ENCODE results near the gene DMD. TPM values are rescaled to one million over a fixed set of nuclear protein-coding genes. Genes with fewer than 3 reads are reported as not detected.

DMD gene
- polyA plus RNA-seq, 2 of the 4 experiments (the other 2 are of a cell fraction): 0.03 TPM; not detected in 1

- ChIA-PET CTCF (interaction anchor here (1.5 to 1.9 kb wide), 2 partner anchors 10 to 625 kb away, joined by 4 to 7 read pairs; no protein-coding TSS in a partner anchor), POLR2A (no interaction called here)
- no peak overlapping the region for H3K4me3 ChIP-seq
- 43% methylated on average over 2 of the region's 2 CpGs for WGBS (ENCODE audit: missing lambda C conversion rate)
- no peak for TF ChIP-seq CBX2 (IDR thresholded peaks at IDR 0.05; ENCODE audit: borderline replicate concordance, low read depth)
- no peak for TF ChIP-seq RAD21 (conservative IDR thresholded peaks at IDR 0.05 in 1 of 2, IDR thresholded peaks at IDR 0.05 in 1 of 2)
- TF ChIP-seq EHMT2 (IDR thresholded peaks at IDR 0.05; ENCODE audit: low read depth): no peak
- TF ChIP-seq HOXB5 (CRISPR knock-in tag; IDR thresholded peaks at IDR 0.05): no peak
- TF ChIP-seq ZSCAN20 (CRISPR knock-in tag; IDR thresholded peaks at IDR 0.05): no peak
- no peak for TF ChIP-seq FOXS1 (CRISPR knock-in tag; IDR thresholded peaks at IDR 0.05)
- TF ChIP-seq TP53 (CRISPR knock-in tag; IDR thresholded peaks at IDR 0.05): no peak
- no peak for TF ChIP-seq HDAC2 (IDR thresholded peaks at IDR 0.05)
- TF ChIP-seq MAX (IDR thresholded peaks at IDR 0.05): no peak
- TF ChIP-seq HEYL (CRISPR knock-in tag; IDR thresholded peaks at IDR 0.05): no peak
- TF ChIP-seq CBX8 (IDR thresholded peaks at IDR 0.05): no peak
- no peak for TF ChIP-seq MAFK (IDR thresholded peaks at IDR 0.05; ENCODE audit: partially characterized antibody)
- no peak for TF ChIP-seq ATOH8 (CRISPR knock-in tag; IDR thresholded peaks at IDR 0.05; ENCODE audit: low read depth)
- TF ChIP-seq MYC (IDR thresholded peaks at IDR 0.05; ENCODE audit: borderline replicate concordance, low read length): no peak
- no peak for TF ChIP-seq CHD4 (IDR thresholded peaks at IDR 0.05; ENCODE audit: borderline replicate concordance)
- no peak for TF ChIP-seq CHD2 (IDR thresholded peaks at IDR 0.05; ENCODE audit: low read length, partially characterized antibody)
- no peak overlapping the region for H3K27ac ChIP-seq
- no peak for FAIRE-seq
- no peak for DNase-seq (ENCODE audit: low read depth in 1 of 2, low spot score in 1 of 2)
- no peaks in the 10 kb centered on the region for H3K9me3 ChIP-seq
- H3K4me1 ChIP-seq: no peaks in the 10 kb centered on the region
- no peak overlapping the region for H3K4me2 ChIP-seq
- ATAC-seq: no peak
Measured at GRCh38 chrX:31661280-31661810, 1550.0 kb downstream of the DMD start.

- peak; percentile 97 for FAIRE-seq
- WGBS (ENCODE audit: missing lambda C conversion rate): under 1% methylated on average over 4 of the region's 4 CpGs
- no peak for ATAC-seq
- no peak overlapping the region for H3K4me3 ChIP-seq
- no peaks in the 10 kb centered on the region for H3K4me1 ChIP-seq
- TF ChIP-seq JUN (IDR thresholded peaks at IDR 0.05) (no peak), CTCF (IDR thresholded peaks at IDR 0.05) (peak; percentile 46), RAD21 (conservative IDR thresholded peaks at IDR 0.05 in 1 of 2, IDR thresholded peaks at IDR 0.05 in 1 of 2) (peak; percentile 48 to 57; a peak in 4 of 5 replicates), EHF (CRISPR knock-in tag; IDR thresholded peaks at IDR 0.05) (no peak), SMC3 (IDR thresholded peaks at IDR 0.05) (peak; percentile 33; the same call in 1 of the 3 replicates)
- DNase-seq (ENCODE audit: low read depth in 1 of 2, low spot score in 1 of 2): peak in 1 of 2 experiments; percentile 2
- H3K9me3 ChIP-seq: no peaks in the 10 kb centered on the region
- H3K4me2 ChIP-seq: no peak overlapping the region
- ChIA-PET POLR2A (no interaction called here), CTCF (interaction anchor here (0.7 to 3.2 kb wide), 7 partner anchors 11 to 622 kb away, joined by 3 to 29 read pairs (median 3); no protein-coding TSS in a partner anchor)
- no peak overlapping the region for H3K27ac ChIP-seq
Measured at GRCh38 chrX:31658360-31658759, 1553.0 kb downstream of the DMD start.

- CTCF ChIA-PET: interaction anchor here (0.6 to 3.2 kb wide), 3 partner anchors 208 to 617 kb away, joined by 4 to 29 read pairs (median 8); no protein-coding TSS in a partner anchor
- Histone ChIP-seq H3K4me2 (no peak overlapping the region), H3K27ac (no peak overlapping the region), H3K9me3 (no peaks in the 10 kb centered on the region), H3K4me1 (no peaks in the 10 kb centered on the region), H3K4me3 (no peak overlapping the region)
- POLR2A ChIA-PET: no interaction called here
- FAIRE-seq (no peak), ATAC-seq (no peak), DNase-seq (ENCODE audit: low read depth in 1 of 2, low spot score in 1 of 2) (no peak)
- no peak for TF ChIP-seq CHD4 (IDR thresholded peaks at IDR 0.05; ENCODE audit: borderline replicate concordance)
- TF ChIP-seq ZNF302 (CRISPR knock-in tag; IDR thresholded peaks at IDR 0.05): no peak
- no peak for TF ChIP-seq HEYL (CRISPR knock-in tag; IDR thresholded peaks at IDR 0.05)
- TF ChIP-seq CHD2 (IDR thresholded peaks at IDR 0.05; ENCODE audit: low read length, partially characterized antibody): no peak
- TF ChIP-seq SMC3 (IDR thresholded peaks at IDR 0.05): no peak
- TF ChIP-seq RAD21 (conservative IDR thresholded peaks at IDR 0.05 in 1 of 2, IDR thresholded peaks at IDR 0.05 in 1 of 2): no peak
- TF ChIP-seq MAFK (IDR thresholded peaks at IDR 0.05; ENCODE audit: partially characterized antibody): no peak
Measured at GRCh38 chrX:31656013-31656412, 1555.3 kb downstream of the DMD start.

Measured in A549 (cell line).